Measurements from ENCODE around the gene GPC1.

GPC1 gene

GRCh38 chr2:240443891-240444301, 8.4 kb downstream of the GPC1 start:
- 93% methylated on average over 17 of the region's 17 CpGs for WGBS, 2 experiments
- Histone ChIP-seq H3K36me3 (ENCODE audit: control insufficient read depth, insufficient read depth, low read length) (no peaks in the 10 kb centered on the region), H3K4me1 (ENCODE audit: control insufficient read depth, insufficient read depth, low read length) (no peaks in the 10 kb centered on the region), H3K4me3 (ENCODE audit: insufficient read depth, low read depth, low read length) (no peak overlapping the region), H3K9me3 (ENCODE audit: control insufficient read depth, low read length) (no peaks in the 10 kb centered on the region), H3K27ac (ENCODE audit: insufficient read depth, low read depth, low read length, poor library complexity, severe bottlenecking) (no peak overlapping the region), H3K27me3 (ENCODE audit: control insufficient read depth, insufficient read depth, low read length, poor library complexity, severe bottlenecking) (no peaks in the 10 kb centered on the region)

DNA sequence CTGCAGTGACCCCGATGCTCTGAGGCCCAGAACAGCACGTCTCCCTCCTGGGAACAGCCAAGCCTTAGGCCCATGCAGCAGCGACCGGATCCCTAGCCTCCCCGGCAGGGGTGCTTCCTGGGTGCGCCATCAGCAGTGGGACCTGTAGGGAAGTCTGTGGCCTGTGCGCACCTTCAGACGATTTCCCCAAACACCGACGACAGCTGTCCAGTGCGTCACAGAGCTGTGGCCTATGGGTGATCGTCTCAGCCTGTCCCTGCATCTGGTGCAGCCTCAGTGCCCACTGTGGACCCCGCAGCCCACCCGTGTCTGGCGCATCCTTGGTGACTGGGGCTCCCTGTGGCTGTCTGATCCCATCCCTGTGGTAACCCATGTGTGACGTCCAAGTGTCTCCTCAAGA, 9.0 kb downstream of the GPC1 start:
- Histone ChIP-seq H3K9me3 (ENCODE audit: control insufficient read depth, low read length) (no peaks in the 10 kb centered on the region), H3K4me3 (ENCODE audit: insufficient read depth, low read depth, low read length) (no peak overlapping the region), H3K27me3 (ENCODE audit: control insufficient read depth, insufficient read depth, low read length, poor library complexity, severe bottlenecking) (no peaks in the 10 kb centered on the region), H3K36me3 (ENCODE audit: control insufficient read depth, insufficient read depth, low read length) (no peaks in the 10 kb centered on the region), H3K27ac (ENCODE audit: insufficient read depth, low read depth, low read length, poor library complexity, severe bottlenecking) (no peak overlapping the region), H3K4me1 (ENCODE audit: control insufficient read depth, insufficient read depth, low read length) (peaks cover 2% of the 10 kb centered on the region)
- 88 to 89% methylated on average over 16 of the region's 16 CpGs for WGBS, 2 experiments

DNA sequence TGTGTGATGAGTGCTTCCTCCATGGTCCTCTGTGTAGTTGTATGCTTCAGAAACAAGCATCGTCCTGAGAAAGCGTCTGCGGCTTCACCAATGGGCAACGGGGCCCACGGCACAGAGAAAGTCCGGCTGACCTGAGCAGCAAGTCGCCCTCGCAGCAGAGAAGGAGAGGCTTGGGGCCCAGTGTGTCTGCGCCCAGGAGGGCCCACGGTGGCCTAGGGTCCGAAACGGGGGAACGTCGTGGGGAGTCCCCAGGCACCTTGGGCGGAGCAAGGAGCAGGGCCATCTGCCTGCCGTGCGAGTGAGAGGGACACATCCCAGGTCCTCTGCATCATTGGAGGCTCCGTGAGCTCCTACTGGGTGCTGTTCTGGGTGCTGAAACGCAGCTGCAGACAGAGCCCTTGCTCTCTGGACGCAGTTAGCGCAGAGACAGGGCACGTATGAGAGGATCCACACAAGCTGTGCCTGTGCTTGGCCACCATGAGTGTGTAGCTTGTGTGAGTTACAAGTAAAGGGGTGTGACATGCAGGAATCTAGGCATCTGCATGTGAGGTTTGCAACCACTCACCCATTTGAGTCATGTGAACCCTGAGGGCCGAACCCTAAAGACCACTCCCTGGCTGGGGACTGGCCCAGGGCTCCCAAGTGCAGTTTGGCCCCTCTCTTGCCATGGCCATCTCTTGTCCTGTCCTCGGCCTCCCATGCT, 10.6 kb downstream of the GPC1 start:
- Histone ChIP-seq H3K27ac (ENCODE audit: insufficient read depth, low read depth, low read length, poor library complexity, severe bottlenecking) (no peak overlapping the region), H3K27me3 (ENCODE audit: control insufficient read depth, insufficient read depth, low read length, poor library complexity, severe bottlenecking) (no peaks in the 10 kb centered on the region), H3K4me3 (ENCODE audit: insufficient read depth, low read depth, low read length) (no peak overlapping the region), H3K9me3 (ENCODE audit: control insufficient read depth, low read length) (no peaks in the 10 kb centered on the region), H3K36me3 (ENCODE audit: control insufficient read depth, insufficient read depth, low read length) (no peaks in the 10 kb centered on the region), H3K4me1 (ENCODE audit: control insufficient read depth, insufficient read depth, low read length) (peaks cover 17% of the 10 kb centered on the region)
- WGBS, 2 experiments: 86 to 87% methylated on average over 24 of the region's 24 CpGs

DNA sequence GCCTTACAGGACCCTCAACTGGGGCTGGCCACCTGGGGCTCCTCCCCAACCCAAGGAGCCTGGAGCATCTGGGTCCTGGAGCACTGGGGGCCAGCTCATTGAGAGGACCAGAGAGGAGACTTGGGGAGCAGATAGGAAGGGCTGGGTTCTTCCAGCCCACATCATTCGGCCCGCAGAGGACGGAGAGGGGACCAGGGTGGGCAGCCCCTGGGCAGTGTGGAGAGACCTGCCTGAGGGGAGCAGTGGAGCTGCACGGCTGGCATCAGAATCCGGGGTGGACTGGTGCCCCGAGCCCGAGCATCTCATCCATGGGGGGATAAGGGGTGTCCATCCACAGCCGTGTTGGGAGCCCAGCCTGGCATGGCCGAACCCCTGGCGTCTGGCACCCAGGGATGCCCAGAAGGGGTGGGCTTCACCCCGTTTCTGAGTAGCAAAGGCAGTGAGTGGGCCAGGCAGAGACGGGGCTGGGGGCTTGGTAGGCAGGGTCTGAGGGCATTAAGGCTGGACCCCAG, 11.3 kb downstream of the GPC1 start:
- Histone ChIP-seq H3K36me3 (ENCODE audit: control insufficient read depth, insufficient read depth, low read length) (no peaks in the 10 kb centered on the region), H3K4me1 (ENCODE audit: control insufficient read depth, insufficient read depth, low read length) (peaks cover 22% of the 10 kb centered on the region), H3K27me3 (ENCODE audit: control insufficient read depth, insufficient read depth, low read length, poor library complexity, severe bottlenecking) (no peaks in the 10 kb centered on the region), H3K4me3 (ENCODE audit: insufficient read depth, low read depth, low read length) (no peak overlapping the region), H3K9me3 (ENCODE audit: control insufficient read depth, low read length) (no peaks in the 10 kb centered on the region), H3K27ac (ENCODE audit: insufficient read depth, low read depth, low read length, poor library complexity, severe bottlenecking) (no peak overlapping the region)
- 90 to 92% methylated on average over 12 of the region's 12 CpGs for WGBS, 2 experiments

DNA sequence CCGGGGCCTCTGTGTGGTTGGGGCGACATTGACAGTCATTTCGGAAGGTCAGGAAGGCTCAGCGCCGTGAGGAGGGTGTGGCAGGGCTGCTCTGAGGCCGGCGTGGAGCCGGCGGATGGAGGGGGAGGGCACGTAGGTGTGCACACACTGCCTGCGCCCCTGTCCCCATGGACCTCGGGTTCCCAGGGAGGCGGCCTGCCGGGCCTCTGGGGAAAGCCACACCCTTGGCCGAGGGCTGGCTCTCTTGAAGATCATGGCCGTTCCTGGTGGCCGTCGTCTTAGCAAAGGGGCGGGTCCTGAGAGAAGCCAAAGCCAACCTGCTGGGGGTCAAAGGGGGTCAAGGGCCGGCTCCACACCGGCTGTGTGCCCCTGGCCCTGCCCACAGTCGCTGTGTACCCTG, 11.9 kb downstream of the GPC1 start:
- H3K27ac ChIP-seq (ENCODE audit: insufficient read depth, low read depth, low read length, poor library complexity, severe bottlenecking): no peak overlapping the region
- H3K27me3 ChIP-seq (ENCODE audit: control insufficient read depth, insufficient read depth, low read length, poor library complexity, severe bottlenecking): no peaks in the 10 kb centered on the region
- no peaks in the 10 kb centered on the region for H3K9me3 ChIP-seq (ENCODE audit: control insufficient read depth, low read length)
- WGBS, 2 experiments: 88 to 89% methylated on average over 22 of the region's 22 CpGs
- no peaks in the 10 kb centered on the region for H3K36me3 ChIP-seq (ENCODE audit: control insufficient read depth, insufficient read depth, low read length)
- H3K4me3 ChIP-seq (ENCODE audit: insufficient read depth, low read depth, low read length): no peak overlapping the region
- peaks cover 28% of the 10 kb centered on the region for H3K4me1 ChIP-seq (ENCODE audit: control insufficient read depth, insufficient read depth, low read length)

- Histone ChIP-seq H3K27ac (ENCODE audit: insufficient read depth, low read depth, low read length, poor library complexity, severe bottlenecking) (no peak overlapping the region), H3K4me1 (ENCODE audit: control insufficient read depth, insufficient read depth, low read length) (peaks cover 28% of the 10 kb centered on the region), H3K27me3 (ENCODE audit: control insufficient read depth, insufficient read depth, low read length, poor library complexity, severe bottlenecking) (no peaks in the 10 kb centered on the region), H3K9me3 (ENCODE audit: control insufficient read depth, low read length) (no peaks in the 10 kb centered on the region), H3K36me3 (ENCODE audit: control insufficient read depth, insufficient read depth, low read length) (no peaks in the 10 kb centered on the region), H3K4me3 (ENCODE audit: insufficient read depth, low read depth, low read length) (no peak overlapping the region)
- WGBS, 2 experiments: 93 to 95% methylated on average over 15 of the region's 15 CpGs
These were observed 12.5 kb downstream of the GPC1 start for GRCh38 chr2:240447934-240448333.

- Histone ChIP-seq H3K27ac (ENCODE audit: insufficient read depth, low read depth, low read length, poor library complexity, severe bottlenecking) (no peak overlapping the region), H3K4me3 (ENCODE audit: insufficient read depth, low read depth, low read length) (no peak overlapping the region), H3K9me3 (ENCODE audit: control insufficient read depth, low read length) (no peaks in the 10 kb centered on the region), H3K27me3 (ENCODE audit: control insufficient read depth, insufficient read depth, low read length, poor library complexity, severe bottlenecking) (peaks cover 2% of the 10 kb centered on the region), H3K36me3 (ENCODE audit: control insufficient read depth, insufficient read depth, low read length) (no peaks in the 10 kb centered on the region), H3K4me1 (ENCODE audit: control insufficient read depth, insufficient read depth, low read length) (peaks cover 28% of the 10 kb centered on the region)
- WGBS, 2 experiments: 91 to 93% methylated on average over 23 of the region's 23 CpGs
These were observed 13.2 kb downstream of the GPC1 start for GRCh38 chr2:240448387-240449274.

DNA sequence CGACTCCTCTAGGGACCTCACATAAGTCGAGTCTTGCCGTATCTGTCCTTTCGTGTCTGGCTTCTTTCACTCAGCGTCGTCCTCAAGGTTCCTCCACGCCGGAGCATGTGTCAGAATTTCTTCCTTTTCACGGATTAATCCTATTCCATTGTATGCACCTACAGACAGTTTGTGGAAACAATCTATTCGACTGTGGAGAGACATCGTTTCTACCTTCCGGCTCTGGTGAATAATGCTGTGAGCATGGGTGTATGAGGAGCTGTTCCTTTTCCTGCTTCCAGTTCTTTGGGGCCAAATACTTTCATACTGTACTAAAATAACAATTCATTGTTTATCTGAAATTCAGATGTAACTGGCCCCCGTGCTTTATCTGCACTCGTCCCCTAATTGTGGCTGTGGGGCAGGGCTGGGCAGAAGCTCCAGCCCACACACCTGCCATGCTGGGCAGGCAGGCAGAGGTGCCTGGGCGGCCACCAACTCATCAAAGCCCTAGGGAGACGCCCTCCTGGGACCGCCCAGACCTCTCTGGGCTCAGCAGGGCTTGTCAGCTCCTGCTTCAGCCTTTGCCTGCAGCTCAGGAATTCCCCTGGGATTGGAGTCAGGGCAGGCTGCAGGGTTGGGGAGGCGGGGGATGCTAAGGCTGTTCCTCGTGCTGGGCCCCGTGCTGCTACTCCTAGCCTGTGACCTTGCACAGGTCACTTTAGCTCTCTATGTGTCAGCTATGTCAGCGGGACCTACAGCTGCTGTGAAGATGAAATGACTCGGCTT, 14.5 kb downstream of the GPC1 start:
- peaks cover 15% of the 10 kb centered on the region for H3K27me3 ChIP-seq (ENCODE audit: control insufficient read depth, insufficient read depth, low read length, poor library complexity, severe bottlenecking)
- H3K4me3 ChIP-seq (ENCODE audit: insufficient read depth, low read depth, low read length): no peak overlapping the region
- H3K4me1 ChIP-seq (ENCODE audit: control insufficient read depth, insufficient read depth, low read length): peaks cover 39% of the 10 kb centered on the region
- H3K9me3 ChIP-seq (ENCODE audit: control insufficient read depth, low read length): no peaks in the 10 kb centered on the region
- H3K27ac ChIP-seq (ENCODE audit: insufficient read depth, low read depth, low read length, poor library complexity, severe bottlenecking): no peak overlapping the region
- WGBS, 2 experiments: 66 to 67% methylated on average over 22 of the region's 22 CpGs
- no peaks in the 10 kb centered on the region for H3K36me3 ChIP-seq (ENCODE audit: control insufficient read depth, insufficient read depth, low read length)

DNA sequence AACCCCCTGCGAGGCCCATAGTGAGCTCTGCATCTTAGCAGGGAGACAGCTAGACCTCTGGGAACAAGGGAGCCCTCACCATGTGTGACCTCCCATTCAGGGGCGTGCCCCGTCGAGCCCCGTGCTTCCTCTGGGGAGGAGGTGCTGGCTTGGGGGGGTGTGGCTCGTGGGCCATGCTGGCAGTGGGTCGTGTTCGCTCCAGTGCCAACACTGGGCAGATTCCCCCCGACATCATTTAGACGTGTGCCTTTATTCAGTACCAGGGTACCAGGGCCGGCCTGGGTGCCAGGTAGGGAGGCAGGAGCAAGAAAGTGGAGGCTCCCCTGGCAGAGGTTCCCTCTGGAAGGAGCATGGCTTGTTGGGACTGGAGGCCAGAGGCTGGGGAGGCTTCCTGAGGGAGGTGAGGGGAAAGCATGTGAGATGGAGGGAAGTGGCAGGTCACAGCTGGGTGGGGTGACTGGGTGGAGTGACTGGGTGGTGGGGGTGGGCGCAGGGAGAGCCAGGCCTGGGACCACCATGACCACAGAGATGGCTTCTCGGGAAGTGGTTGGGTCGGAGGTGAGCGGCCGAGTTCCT, 15.2 kb downstream of the GPC1 start:
- Histone ChIP-seq H3K4me3 (ENCODE audit: insufficient read depth, low read depth, low read length) (no peak overlapping the region), H3K9me3 (ENCODE audit: control insufficient read depth, low read length) (no peaks in the 10 kb centered on the region), H3K36me3 (ENCODE audit: control insufficient read depth, insufficient read depth, low read length) (no peaks in the 10 kb centered on the region), H3K27me3 (ENCODE audit: control insufficient read depth, insufficient read depth, low read length, poor library complexity, severe bottlenecking) (peaks cover 21% of the 10 kb centered on the region), H3K4me1 (ENCODE audit: control insufficient read depth, insufficient read depth, low read length) (peaks cover 46% of the 10 kb centered on the region), H3K27ac (ENCODE audit: insufficient read depth, low read depth, low read length, poor library complexity, severe bottlenecking) (no peak overlapping the region)
- 75 to 77% methylated on average over 16 of the region's 16 CpGs for WGBS, 2 experiments
